GM12878 (cell line): ENCODE results near the gene LRIT2. TPM values are rescaled to one million over a fixed set of nuclear protein-coding genes. Genes with fewer than 3 reads are reported as not detected.

Experiments used
- ATF7 ChIP-seq: fragments of 450-650 bp; IDR thresholded peaks from 2 replicates; pipeline ENCODE4 v1.6.1; 2016; ENCODE audit warnings: low read depth, mild to moderate bottlenecking
- BRCA1 ChIP-seq: IDR thresholded peaks from 2 replicates; pipeline ENCODE4 v1.6.1; 2011; ENCODE audit warnings: low read depth, low read length, improper control_type of control experiment
- CBX3 ChIP-seq: fragments of 200-600 bp; sonication (generic); IDR thresholded peaks from 2 replicates; pipeline ENCODE4 v1.6.1; 2016; ENCODE audit warnings: low read depth, borderline replicate concordance
- CREB1 ChIP-seq: IDR thresholded peaks from 2 replicates; pipeline ENCODE4 v1.6.1; 2012; ENCODE audit warnings: low read depth, mild to moderate bottlenecking, inconsistent platforms
- EZH2 ChIP-seq: IDR thresholded peaks from 2 replicates; pipeline ENCODE4 v1.6.1; 2012; ENCODE audit warnings: low read depth, mild to moderate bottlenecking, control low read depth, inconsistent platforms, low read length, borderline replicate concordance; ENCODE audit not compliant: control insufficient read depth
- HDGF ChIP-seq: fragments of 450-650 bp; IDR thresholded peaks from 2 replicates; pipeline ENCODE4 v1.6.1; 2016; ENCODE audit warnings: antibody characterized with exemption
- MYB ChIP-seq: fragments of 150-350 bp; IDR thresholded peaks from 2 replicates; pipeline ENCODE4 v1.6.1; 2014; ENCODE audit warnings: mild to moderate bottlenecking, low read depth, low read length, borderline replicate concordance
- NBN ChIP-seq: fragments of 450-650 bp; IDR thresholded peaks from 2 replicates; pipeline ENCODE4 v1.6.1; 2016
- NR2C1 ChIP-seq: fragments of 450-650 bp; IDR thresholded peaks from 2 replicates; pipeline ENCODE4 v1.6.1; 2017; ENCODE audit warnings: antibody characterized with exemption, mild to moderate bottlenecking, moderate library complexity
- NR2C2 ChIP-seq: IDR thresholded peaks from 2 replicates; pipeline ENCODE4 v1.6.1; 2011; ENCODE audit warnings: borderline replicate concordance, low read depth; ENCODE audit not compliant: control insufficient read depth, insufficient read length
- NRF1 ChIP-seq: conservative IDR thresholded peaks from 2 replicates; pipeline ENCODE4 v1.6.1; 2011; ENCODE audit warnings: mild to moderate bottlenecking, low read depth, low read length, improper control_type of control experiment
- POLR2AphosphoS2 ChIP-seq: IDR thresholded peaks from 2 replicates; pipeline ENCODE4 v1.6.1; 2011; ENCODE audit warnings: low read depth, mild to moderate bottlenecking, low read length, improper control_type of control experiment, moderate library complexity
- RAD51 ChIP-seq: fragments of 450-650 bp; IDR thresholded peaks from 2 replicates; pipeline ENCODE4 v1.6.1; 2016; ENCODE audit warnings: moderate library complexity, mild to moderate bottlenecking, inconsistent platforms
- RB1 ChIP-seq: fragments of 450-650 bp; formaldehyde crosslinking; IDR thresholded peaks from 2 replicates; pipeline ENCODE4 v1.6.1; 2017; ENCODE audit warnings: mild to moderate bottlenecking, borderline replicate concordance
- RCOR1 ChIP-seq: conservative IDR thresholded peaks from 2 replicates; pipeline ENCODE4 v1.6.1; 2012; ENCODE audit warnings: low read depth, low read length, improper control_type of control experiment
- SIX5 ChIP-seq: IDR thresholded peaks from 2 replicates; pipeline ENCODE4 v1.6.1; 2011; ENCODE audit warnings: mild to moderate bottlenecking, low read depth, low read length, moderate library complexity; ENCODE audit not compliant: severe bottlenecking
- SMARCA5 ChIP-seq: fragments of 450-650 bp; IDR thresholded peaks from 2 replicates; pipeline ENCODE4 v1.6.1; 2017; ENCODE audit warnings: mild to moderate bottlenecking
- SRF ChIP-seq, 2 experiments: IDR thresholded peaks; 2 replicates each; pipeline ENCODE4 v1.6.1; 2011; ENCODE audit warnings: low read depth in 2 of 2, low read length in 2 of 2, mild to moderate bottlenecking in 1 of 2, moderate library complexity in 1 of 2
- STAT3 ChIP-seq: IDR thresholded peaks from 2 replicates; pipeline ENCODE4 v1.6.1; 2011; ENCODE audit warnings: low read depth, low read length, improper control_type of control experiment
- TCF12 ChIP-seq: IDR thresholded peaks from 2 replicates; pipeline ENCODE4 v1.6.1; 2011; ENCODE audit warnings: low read depth, mild to moderate bottlenecking, low read length
- WRNIP1 ChIP-seq: IDR thresholded peaks from 2 replicates; pipeline ENCODE4 v1.6.1; 2011; ENCODE audit warnings: low read depth, low read length, improper control_type of control experiment, borderline replicate concordance
- ZBED1 ChIP-seq: IDR thresholded peaks from 2 replicates; pipeline ENCODE4 v1.6.1; 2016; ENCODE audit warnings: borderline replicate concordance
- ZNF217 ChIP-seq: fragments of 450-650 bp; IDR thresholded peaks from 2 replicates; pipeline ENCODE4 v1.6.1; 2017; ENCODE audit warnings: antibody characterized with exemption, mild to moderate bottlenecking
- ZNF24 ChIP-seq: fragments of 450-650 bp; IDR thresholded peaks from 2 replicates; pipeline ENCODE4 v1.6.1; 2017; ENCODE audit warnings: antibody characterized with exemption, mild to moderate bottlenecking
- polyA plus RNA-seq, 11 experiments: library from polyadenylated mRNA; depleted of rRNA in 4 of 11; unstranded in 6 of 11; stranded (reverse) in 5 of 11; fragments of >200 nt; fragmentation: Nextera tagmentation in 4 of 11; fragmentation: Illumina TruSeq in 1 of 11; extraction: Ambion mirVana in 4 of 11; extraction: Trizol in 1 of 11; gene quantifications; 1 replicate in 1 of 11; 2 replicates in 10 of 11; pipeline versions ENCODE4 v1.2.1 to v1.2.3, GENCODE V29; 2011 to 2016; ENCODE audit warnings: inconsistent platforms in 2 of 11, missing spikeins in 2 of 11, low read depth in 1 of 11
- total RNA-seq, 4 experiments: library from RNA; depleted of rRNA in 3 of 4; stranded (reverse); fragments of >200 nt in 3 of 4; fragmentation: Illumina TruSeq in 1 of 4; extraction: Trizol in 1 of 4; gene quantifications; 2 replicates each; pipeline versions ENCODE4 v1.2.1 to v1.2.3, GENCODE V29; 2013 to 2021
- TF ChIP-seq, protein P1 (sequence below): fragments of 450-650 bp; IDR thresholded peaks from 2 replicates; pipeline ENCODE4 v1.6.1; 2017; ENCODE audit warnings: mild to moderate bottlenecking, low read depth, inconsistent platforms; ENCODE audit not compliant: poor library complexity, severe bottlenecking
- TF ChIP-seq, protein P2 (sequence below): IDR thresholded peaks from 2 replicates; pipeline ENCODE4 v1.6.1; 2011; ENCODE audit warnings: borderline replicate concordance, low read depth, mild to moderate bottlenecking, moderate library complexity, low read length; ENCODE audit not compliant: insufficient read depth, poor library complexity, severe bottlenecking
- TF ChIP-seq, protein P3 (sequence below): fragments of 450-650 bp; IDR thresholded peaks from 2 replicates; pipeline ENCODE4 v1.6.1; 2014; ENCODE audit warnings: mild to moderate bottlenecking

Gene LRIT2
- total and polyA plus RNA-seq, 10 of the 15 experiments (the other 5 are each of a cell fraction or from before 2014, with no cell fraction given) = not detected

DNA sequence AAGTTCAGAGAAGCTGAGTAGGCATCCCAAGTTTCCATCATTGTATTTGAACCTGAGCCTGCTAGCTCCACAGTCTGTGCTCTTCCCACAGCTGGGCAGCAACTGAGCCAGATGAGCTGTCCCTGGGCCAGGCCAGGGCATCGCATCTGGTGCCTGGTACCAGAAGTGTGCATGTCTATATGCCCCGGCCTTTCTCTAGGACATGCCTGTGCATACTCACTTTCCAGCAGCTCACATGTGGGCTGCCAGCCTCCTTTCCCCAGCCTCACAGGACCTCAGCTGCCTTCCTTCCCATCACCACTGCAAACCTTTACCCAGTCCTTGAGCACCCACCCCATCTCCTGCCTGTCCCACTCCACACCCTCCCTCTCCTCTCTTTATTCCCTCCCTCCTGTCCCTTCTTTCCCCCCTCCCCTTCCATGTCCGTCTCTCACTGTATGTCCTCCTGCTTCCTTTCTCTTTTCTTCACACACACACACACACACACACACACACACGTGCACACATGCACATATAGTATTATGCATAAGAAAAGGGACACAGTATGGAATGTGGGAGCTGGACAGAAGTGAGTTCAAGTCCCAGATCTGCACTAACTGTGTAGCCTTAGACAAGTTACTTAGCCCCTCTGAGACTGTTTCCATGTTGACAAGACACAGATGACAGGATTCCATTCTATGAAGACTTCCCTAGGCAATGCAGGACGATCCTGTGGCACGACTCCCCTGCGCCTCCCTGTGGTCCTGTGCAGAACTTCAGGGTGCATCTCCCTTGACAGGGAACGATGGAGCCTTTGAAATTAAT, 20.1 kb downstream of the LRIT2 start (continued):
- TF ChIP-seq NRF1 (no peak), SMARCA5 (0 out of 2 replicates have a peak, but pooled peaks have one; percentile 61), CREB1 (no peak), TCF12 (no peak), RAD51 (no peak), NR2C2 (no peak), ZBED1 (no peak), SIX5 (no peak), STAT3 (no peak), MYB (no peak), HDGF (peak; percentile 83; the same call in 1 of the 2 replicates), NBN (0 out of 2 replicates have a peak, but pooled peaks have one; percentile 48), ZNF217 (no peak), EZH2 (no peak), CBX3 (no peak), SRF (IDR thresholded peaks at IDR 0.05; ENCODE audit: low read depth in 2 of 2, low read length in 2 of 2) (no peak), RB1 (peak; percentile 44; the same call in 1 of the 2 replicates), ATF7 (0 out of 2 replicates have a peak, but pooled peaks have one; percentile 15), ZNF24 (no peak), WRNIP1 (no peak), RCOR1 (no peak), NR2C1 (no peak), POLR2AphosphoS2 (no peak), BRCA1 (no peak)
- TF ChIP-seq, protein P1, sequence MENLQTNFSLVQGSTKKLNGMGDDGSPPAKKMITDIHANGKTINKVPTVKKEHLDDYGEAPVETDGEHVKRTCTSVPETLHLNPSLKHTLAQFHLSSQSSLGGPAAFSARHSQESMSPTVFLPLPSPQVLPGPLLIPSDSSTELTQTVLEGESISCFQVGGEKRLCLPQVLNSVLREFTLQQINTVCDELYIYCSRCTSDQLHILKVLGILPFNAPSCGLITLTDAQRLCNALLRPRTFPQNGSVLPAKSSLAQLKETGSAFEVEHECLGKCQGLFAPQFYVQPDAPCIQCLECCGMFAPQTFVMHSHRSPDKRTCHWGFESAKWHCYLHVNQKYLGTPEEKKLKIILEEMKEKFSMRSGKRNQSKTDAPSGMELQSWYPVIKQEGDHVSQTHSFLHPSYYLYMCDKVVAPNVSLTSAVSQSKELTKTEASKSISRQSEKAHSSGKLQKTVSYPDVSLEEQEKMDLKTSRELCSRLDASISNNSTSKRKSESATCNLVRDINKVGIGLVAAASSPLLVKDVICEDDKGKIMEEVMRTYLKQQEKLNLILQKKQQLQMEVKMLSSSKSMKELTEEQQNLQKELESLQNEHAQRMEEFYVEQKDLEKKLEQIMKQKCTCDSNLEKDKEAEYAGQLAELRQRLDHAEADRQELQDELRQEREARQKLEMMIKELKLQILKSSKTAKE = no peak
- TF ChIP-seq, protein P2, sequence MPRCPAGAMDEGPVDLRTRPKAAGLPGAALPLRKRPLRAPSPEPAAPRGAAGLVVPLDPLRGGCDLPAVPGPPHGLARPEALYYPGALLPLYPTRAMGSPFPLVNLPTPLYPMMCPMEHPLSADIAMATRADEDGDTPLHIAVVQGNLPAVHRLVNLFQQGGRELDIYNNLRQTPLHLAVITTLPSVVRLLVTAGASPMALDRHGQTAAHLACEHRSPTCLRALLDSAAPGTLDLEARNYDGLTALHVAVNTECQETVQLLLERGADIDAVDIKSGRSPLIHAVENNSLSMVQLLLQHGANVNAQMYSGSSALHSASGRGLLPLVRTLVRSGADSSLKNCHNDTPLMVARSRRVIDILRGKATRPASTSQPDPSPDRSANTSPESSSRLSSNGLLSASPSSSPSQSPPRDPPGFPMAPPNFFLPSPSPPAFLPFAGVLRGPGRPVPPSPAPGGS = no peak
- TF ChIP-seq, protein P3, sequence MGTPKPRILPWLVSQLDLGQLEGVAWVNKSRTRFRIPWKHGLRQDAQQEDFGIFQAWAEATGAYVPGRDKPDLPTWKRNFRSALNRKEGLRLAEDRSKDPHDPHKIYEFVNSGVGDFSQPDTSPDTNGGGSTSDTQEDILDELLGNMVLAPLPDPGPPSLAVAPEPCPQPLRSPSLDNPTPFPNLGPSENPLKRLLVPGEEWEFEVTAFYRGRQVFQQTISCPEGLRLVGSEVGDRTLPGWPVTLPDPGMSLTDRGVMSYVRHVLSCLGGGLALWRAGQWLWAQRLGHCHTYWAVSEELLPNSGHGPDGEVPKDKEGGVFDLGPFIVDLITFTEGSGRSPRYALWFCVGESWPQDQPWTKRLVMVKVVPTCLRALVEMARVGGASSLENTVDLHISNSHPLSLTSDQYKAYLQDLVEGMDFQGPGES = no peak
